NCI-H1417 (cell line): ENCODE results near the gene ATP6V0C.
"Not testable (repeated sequence)": the region's sequence is repeated elsewhere in the genome, so short reads cannot be mapped to it uniquely, and the experiment has no call there.

Experiments
- DNase-seq, 3 experiments: peaks; one replicate each; lab custom pipeline; 2025; lab: John Stamatoyannopoulos, UW

Gene ATP6V0C

GRCh38 chr16:2550283-2550878 lies 36.6 kb downstream of the ATP6V0C start:
- DNase-seq: not testable (repeated sequence)

- not testable (repeated sequence) for DNase-seq
Measured at GRCh38 chr16:2551420-2551889, 37.7 kb downstream of the ATP6V0C start.

DNA sequence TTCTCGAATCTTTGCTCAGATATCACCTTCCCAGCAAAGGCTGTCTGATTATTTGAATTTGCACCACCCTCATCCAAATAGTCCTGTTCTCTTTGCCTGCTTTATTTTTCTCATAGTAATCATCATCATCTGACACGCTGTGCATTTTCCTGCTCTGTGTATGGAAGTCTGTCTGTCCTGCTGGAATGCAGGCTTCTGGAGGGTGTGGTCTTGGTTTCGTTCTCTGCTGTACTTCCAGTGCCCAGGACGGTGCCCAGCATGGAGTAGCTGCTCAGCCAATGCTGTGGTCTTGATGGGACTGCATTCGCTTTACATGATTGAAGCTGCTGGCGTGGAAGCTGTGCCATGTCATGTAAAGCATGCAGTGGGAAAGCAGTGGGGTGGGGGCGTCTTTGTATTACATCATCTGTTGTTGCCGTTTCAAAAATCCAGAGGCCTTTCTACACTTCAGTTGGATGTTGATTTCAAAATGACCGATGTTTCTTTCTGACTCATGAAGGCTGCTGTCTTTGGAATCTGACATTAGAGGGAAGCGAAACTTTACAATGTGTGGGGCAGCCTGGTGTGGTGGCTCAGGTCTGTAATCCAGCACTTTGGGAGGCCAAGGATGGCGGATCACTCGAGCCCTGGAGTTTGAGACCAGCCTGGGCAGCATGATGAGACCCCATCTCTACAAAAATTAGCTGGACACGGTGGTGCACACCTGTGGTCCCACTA lies 41.1 kb downstream of the ATP6V0C start:
- not testable (repeated sequence) for DNase-seq

DNA sequence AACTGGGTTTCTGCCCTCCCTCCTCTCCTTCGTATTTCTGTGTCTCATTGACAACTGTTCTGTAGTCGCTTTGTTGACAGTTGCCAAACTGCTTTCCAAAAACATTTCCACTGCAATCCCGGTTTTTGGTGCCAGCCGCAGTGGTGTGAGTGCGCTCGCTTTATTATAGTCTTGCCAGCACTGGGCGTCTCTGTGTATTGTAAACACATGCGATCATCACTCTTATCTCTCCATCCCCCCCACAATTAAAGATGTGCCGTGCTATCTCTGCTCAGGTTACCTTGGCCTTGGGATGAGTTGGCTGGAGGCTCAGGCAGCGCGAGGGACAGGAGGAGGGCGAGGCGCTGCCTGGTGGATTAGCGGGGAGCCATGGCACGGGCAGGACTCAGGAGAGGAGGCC lies 43.4 kb downstream of the ATP6V0C start:
- DNase-seq: not testable (repeated sequence)

DNA sequence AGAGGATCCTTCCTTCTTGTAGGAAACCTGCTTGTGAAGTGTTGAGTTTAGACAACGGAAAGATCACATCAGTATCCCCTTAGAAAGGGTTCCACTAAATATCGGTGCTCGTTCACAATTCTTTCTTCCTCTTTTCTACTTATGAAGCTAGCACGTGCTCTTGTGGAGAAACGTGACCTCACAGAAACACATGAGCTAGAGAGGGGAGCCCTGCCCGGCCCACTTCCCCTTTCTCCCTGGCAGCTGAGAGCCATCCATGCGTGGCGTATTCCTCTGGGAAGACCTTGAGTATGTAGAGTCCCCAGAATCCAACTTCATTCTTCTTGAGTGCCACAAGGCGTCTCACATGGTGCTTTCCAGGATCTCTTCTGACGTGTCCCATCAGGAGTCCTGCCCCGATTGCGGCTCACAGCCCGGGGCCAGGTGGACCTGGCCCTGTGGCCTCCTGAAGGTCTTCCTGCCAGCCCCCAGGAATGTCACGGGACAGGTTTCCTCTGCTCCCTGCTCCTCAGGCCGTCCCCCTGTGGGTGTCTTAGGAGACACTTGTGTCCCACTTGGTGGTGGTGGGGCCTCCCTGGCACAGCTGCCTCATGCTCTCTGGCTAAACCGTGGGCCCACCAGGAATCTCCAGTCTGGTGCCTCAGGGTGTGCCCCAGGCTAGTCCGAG lies 46.5 kb downstream of the ATP6V0C start:
- not testable (repeated sequence) for DNase-seq

DNA sequence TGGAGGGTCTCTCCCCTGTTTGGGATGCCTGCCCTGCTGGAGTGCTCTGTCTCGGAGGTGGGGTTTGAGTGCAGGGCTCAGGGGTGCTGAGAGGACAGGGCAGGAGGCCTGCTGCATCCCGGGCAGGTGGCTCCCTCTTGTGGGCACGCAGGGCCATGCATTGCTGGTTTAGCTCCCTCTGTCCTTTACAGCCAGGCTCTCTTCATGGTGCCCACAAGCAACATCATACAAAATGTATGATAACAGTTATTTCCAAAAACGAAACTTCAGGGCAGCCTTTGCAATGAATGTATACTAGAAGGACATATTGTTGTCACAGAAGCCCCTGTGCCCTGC lies 47.0 kb downstream of the ATP6V0C start:
- DNase-seq: not testable (repeated sequence)

- not testable (repeated sequence) for DNase-seq
Measured at GRCh38 chr16:2567506-2567905, 53.8 kb downstream of the ATP6V0C start.

- not testable (repeated sequence) for DNase-seq
Measured at GRCh38 chr16:2568573-2568972, 54.8 kb downstream of the ATP6V0C start.
